Activated CD4-positive, alpha-beta T cell treated with anti-CD3 and anti-CD28 coated beads, Interleukin-2, Interleukin-4, amounts not matched to agents 100 ng/mL and 50 ng/mL, durations not matched to agents 16 hours and 8 hours (primary cell): ENCODE data around the gene HOXD10.

Experiments used
- DNase-seq: peaks from one replicate; pipeline ENCODE4 v3.0.0-alpha.2; 2020; ENCODE audit warnings: low spot score

Gene HOXD10

GRCh38 chr2:176164611-176165369 lies 48.2 kb downstream of the HOXD10 start:
- no peak for DNase-seq

GRCh38 chr2:176165370-176166050 lies 48.9 kb downstream of the HOXD10 start:
- DNase-seq = no peak

GRCh38 chr2:176166272-176166671 lies 49.7 kb downstream of the HOXD10 start:
- DNase-seq = no peak

GRCh38 chr2:176167398-176167797 lies 50.8 kb downstream of the HOXD10 start:
- DNase-seq = no peak

GRCh38 chr2:176169181-176169580 lies 52.6 kb downstream of the HOXD10 start:
- no peak for DNase-seq
